Measurements from ENCODE around the gene RNASE1. TPM values are rescaled to one million over a fixed set of nuclear protein-coding genes. Genes with fewer than 3 reads are reported as not detected.
A peak's percentile ranks its signal among the peaks of the same experiment; 100 is the strongest.

The RNASE1 gene
- total RNA-seq, 1 donor from 2014 or later, result 8.6 TPM

DNA sequence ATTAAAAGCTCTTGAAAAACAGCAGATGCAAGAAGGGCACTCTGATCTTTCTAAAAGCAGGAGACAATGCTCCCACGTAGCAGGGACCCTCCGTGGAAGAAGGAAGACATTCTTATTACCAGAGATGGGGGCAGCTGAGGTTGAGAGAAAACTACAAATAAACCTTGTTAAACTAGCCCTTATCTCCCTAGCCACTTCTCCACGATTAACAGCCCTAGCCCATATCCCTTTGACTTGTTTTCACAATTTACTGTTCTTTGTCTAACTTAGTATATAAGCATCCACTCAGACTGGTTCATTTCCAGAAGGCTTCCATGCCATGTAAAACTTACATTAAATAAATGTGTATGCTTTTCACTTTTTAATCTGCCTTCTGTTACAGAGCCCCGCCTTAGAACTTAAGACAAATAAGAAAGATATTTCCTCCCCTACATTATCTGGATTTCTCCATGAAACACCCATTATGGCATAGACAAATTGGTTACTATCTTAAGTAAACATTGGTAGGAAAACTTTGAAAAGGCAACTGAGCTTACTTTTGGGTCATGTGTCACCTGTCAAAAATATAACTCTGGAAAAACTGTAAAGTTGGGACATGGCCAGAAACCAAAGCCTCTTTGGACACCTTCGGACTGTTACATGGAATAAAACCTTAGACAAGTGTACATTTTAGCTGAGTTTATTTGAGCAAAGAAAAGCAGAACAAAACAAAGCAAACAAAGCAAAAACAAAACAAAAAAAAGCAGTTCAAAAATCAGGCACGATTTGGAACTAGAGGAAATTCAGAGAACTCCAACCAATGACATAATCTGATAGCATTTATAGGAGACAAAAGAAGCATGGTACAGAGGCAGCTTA lies 4.9 kb upstream of the RNASE1 start:
- no peak for ATAC-seq

DNA sequence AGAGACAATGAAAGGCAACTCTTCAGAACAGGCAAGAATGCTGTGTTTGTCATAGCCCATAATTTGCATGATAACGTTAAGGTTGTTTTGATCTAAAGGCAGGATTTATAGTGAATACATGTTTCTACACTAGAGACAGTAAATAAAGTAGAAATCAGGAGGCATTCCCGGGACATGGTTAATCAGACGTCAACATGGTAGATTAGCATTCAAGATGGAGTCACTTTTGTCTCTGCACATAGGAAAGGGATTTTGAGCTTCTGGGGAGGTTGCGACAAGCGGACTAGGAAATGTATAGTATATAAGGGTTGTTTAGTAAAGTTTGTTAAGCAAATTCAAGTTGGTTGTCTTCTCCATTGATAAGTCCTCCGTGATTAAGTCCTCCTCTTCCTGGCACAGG lies 2.8 kb upstream of the RNASE1 start:
- ATAC-seq, result no peak

DNA sequence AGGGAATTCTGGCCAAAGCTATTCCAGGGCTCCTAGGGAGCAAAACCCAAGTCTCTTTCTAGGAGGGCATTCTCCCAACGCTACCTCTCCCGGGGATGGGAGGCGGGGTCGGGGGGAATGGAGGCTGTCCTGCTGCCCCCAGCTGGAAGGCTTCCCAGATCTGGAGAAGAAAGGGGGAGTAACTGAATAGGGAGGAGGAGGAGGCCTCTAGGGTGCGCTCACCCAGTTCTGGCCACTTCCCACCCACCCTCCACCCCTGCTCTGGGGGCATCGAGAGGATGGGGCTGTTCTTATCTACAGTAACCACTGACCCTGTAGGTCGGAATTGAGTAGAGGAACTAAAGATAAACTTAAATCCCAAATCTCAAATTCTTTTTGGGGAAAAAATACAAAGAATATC lies 579 bp upstream of the RNASE1 start:
- ATAC-seq, result no peak

DNA sequence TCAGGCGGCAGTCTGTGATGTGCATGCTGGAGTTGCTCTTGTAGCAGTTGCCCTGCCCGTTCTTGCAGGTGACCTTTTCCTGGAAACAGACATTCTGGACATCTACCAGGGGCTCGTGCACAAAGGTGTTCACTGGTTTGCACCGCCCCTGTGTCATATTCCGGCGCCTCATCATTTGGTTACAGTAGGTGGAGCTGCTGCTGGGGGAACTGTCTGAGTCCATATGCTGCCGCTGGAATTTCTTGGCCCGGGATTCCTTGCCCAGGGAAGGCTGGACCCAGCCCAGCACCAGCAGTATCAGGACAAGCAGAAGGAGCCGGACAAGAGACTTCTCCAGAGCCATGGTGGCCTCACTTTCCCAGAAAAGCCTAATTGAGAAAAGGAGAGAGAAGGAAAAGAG lies 918 bp downstream of the RNASE1 start:
- no peak for ATAC-seq

DNA sequence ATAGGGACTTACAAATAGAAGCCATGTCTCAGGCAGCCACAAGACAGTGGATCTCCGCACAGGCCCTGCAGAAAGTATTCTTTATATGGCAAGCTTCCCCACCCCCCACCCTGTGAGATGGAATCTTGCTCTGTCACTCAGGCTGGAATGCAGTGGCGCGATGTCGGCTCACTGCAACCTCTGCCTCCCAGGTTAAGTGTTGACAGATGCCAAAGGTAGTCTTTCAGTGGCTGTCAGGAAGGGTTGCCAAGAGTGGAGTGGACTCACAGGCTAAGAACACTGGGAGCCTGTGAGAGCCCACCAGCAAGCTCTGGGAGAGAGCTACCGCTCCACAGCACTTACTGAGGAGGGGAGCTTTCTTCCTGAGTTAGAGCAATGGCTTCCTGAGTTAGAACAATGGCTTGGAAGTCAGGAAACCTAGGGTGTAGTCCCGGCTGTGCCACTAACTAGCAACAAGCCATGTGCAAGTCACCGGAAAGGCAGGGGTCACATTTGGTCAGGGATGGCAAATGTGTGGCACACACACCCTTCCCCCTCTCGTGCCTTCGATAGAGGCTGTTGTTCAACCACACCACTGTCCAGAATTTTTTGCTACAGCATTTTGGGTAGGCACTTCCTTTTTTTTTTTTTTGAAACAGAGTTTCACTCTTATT lies 2.6 kb downstream of the RNASE1 start:
- ATAC-seq, result peak; percentile 44

DNA sequence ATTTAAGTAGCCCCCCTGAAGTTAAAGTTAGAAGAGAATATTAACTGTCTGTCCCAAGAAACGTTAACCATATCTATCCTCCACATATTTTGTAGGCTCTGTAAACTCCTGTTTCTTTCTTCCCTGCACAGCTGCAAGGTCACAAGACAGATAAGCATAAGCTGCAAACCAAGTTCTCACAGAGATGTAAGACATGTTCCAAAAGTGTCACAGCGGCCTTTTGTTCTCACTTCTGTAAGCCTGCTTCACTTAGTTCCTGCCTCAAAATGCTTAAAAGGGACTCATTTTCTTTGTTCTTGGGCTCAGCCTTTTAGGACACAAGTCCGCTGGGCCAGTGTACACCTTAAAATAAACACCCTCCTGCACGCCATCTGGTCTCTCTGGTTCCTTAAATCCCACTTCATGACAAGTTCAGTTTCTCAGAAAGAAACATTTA lies 3.2 kb downstream of the RNASE1 start:
- no peak for ATAC-seq

DNA sequence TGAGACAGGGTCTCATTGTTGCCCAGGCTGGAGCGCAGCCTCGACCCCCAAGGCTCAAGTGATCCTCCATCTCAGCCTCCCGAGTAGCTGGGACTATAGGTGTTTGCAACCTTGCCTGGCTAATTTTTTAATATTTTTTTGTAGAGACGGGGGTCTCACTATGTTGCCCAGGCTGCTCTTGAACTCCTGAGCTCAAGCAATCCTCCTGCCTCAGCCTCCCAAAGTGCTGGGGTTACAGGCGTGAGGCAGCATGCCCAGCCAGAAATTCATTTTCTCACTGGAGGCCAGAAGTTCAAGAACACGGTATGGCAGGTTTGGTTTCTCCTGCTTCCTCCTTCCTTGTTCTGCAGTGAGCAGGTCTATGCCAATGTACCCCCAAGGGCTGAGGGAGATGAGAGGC lies 3.7 kb downstream of the RNASE1 start:
- ATAC-seq, result no peak

DNA sequence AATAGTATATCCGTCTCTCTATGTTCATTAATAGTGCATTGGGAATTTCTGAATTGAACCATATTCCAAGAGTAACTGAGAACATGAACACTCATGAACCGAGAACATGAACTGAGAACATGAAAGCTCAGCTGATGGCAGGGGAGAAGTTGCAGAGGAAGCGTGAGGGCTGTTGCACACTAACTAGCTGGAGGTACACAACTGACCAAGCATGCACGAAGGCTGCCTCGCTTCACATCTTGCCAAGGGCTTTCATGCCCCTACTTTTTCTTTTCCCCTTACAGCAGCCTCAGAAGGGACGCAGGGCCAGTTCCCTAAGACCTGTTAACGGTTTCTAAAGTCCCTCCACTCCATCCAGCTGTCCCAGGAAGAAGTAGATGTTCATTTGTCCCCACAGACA lies 4.3 kb downstream of the RNASE1 start:
- no peak for ATAC-seq

DNA sequence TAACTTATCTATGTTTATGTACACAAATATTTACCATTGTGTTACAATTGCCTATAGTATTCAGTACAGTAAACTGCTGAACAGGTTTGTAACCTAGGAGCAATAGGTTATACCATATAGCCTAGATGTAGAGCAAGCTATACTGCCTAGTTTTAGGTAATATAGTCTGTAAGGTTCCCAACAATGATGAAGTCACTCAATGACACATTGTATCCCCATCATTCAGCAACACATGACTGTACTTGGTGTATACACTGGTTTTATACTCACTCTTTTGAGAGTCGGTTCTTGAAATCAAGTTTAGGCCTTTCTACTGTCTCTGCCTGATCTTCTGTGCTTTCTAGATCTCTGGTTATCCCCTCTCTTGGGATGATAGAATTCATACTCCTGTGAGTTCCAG lies 5.5 kb downstream of the RNASE1 start:
- no peak for ATAC-seq

DNA sequence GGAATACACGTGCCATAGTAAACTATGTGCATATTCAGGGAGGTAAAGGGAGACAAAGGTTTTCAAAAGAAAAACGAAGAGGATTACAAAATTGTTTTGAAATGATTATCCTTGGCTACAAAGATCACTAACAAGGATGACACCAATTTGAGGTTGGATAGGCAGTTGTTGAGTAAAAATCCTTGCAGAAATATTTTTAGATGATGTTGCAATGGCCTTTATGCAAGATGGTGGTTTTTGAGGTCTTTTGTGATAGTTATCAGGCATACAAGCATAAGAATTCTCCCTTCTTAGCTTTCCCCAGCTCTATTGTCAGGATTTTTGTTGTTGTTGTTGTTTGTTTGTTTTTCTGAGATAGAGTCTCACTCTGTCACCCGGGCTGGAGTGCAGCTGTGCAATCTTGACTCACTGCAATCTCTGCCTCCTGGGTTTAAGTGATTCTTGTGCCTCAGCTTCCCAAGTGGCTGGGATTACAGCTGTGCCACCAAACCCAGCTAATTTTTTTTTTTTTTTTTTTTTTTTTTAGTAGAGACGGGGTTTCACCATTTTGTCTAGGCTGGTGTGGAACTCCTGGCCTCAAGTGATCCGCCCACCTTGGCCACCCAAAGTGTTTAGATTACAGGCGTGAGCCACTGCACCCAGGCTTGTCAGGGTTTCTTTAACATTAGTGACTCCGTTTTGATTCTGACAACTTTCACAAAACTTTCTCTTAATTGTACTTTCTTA lies 7.8 kb downstream of the RNASE1 start:
- ATAC-seq, result no peak

DNA sequence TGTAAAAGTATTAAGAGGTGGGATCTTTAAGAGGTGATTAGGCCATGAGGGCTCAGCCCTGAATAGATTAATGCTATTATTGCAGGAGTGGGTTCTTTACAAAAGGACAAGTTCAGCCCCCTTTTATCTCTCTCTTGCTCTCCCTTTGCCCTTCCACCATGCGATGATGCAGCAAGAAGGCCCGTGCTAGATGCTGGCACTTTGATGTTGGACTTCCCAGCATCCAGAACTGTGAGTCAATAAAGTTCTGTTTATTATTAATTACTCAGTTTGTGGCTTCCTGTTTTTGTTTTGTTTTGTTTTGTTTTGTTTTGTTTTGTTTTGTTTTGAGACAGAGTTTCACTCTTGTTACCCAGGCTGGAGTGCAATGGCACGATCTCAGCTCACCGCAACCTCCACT lies 10.1 kb downstream of the RNASE1 start:
- no peak for ATAC-seq

DNA sequence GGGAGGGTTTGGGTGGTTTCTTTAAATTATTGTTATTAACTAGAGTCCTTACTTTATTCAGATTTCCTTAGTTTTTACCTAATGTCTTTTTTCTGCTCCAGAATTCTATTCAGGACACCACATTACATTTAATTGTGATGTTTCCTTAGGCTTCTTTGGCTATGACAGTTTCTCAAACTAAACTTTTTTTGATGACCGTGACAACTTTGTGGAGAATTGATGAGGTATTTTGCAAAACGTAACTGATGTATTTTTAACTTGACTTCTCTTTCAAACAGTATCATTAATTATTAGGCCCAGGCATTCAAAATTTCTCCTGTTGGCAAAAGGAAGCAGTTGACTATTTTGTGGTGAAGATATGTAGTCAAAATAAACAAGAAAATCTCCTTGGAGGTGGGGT lies 11.0 kb downstream of the RNASE1 start:
- ATAC-seq, result no peak

DNA sequence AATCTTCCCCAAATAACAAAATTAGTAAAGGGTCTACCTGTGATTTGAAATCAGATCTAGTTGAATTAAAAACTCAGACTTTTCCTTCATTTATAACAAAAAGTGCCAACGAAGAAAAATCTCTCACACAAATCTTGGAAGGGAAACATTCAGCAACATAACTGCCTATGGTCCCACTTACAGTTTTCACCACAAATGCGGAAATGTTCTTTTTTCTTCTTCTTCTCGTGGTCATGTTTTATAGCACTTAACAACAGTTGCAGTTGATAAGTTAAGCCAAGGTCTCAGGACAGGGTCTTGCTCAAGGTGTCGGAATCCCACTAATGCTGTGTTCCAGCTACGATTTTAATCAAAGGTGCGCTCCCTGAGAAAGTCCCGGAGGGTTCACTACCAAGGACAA lies 11.5 kb downstream of the RNASE1 start:
- no peak for ATAC-seq

DNA sequence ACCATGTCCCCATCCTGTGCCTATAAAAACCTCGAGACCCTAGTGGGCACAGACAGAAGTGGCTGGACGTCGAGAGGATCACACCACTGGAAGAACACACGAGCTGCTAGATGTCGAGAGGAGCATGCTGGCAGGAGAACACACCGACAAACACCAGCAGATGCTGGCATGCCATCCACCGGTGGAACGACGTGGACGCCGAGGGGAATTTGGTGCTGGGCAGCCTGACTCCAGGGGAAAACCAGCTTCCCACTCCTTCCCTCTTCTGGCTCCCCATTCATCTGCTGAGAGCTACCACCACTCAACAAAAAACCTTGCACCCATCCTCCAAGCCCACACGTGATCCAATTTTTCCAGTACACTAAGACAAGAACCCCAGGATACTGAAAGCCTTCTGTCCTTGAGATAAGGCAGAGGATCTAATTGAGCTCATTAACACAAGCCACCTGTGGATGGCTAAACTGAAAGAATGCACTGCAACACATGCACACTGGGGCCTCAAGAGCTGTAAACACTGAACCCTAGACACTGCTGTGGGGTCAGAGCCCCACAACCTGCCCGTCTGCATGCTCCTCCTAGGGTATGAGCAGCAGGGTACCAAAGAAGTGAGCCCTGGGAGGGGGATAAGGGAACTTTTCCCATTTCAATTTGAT lies 12.1 kb downstream of the RNASE1 start:
- ATAC-seq, result no peak

DNA sequence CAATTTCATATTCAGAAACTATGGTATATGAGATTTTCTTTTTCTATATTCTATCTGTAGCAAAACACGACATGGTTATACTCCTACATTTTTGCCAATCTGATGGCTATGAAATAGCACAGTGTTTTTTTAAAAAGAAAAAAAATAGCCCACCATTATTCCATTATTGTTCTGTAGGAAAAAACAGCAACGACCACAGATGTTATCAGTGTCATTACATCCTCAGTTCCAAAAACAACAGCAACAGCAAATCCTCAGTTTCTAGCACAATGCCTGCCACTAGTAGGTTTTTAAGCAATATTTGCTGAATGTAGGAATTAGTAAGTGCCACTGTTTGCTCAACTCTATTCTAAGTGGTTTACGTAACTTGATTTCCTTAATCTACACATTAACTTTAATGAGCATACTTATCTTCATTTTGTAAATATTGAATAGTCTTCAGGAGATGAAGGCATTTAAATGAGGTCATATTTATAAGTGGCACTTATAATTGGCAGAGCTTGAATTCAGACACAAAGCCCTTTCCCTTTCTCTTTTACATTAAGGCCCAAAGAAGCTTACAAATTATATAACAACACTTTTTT lies 13.3 kb downstream of the RNASE1 start:
- ATAC-seq, result no peak

DNA sequence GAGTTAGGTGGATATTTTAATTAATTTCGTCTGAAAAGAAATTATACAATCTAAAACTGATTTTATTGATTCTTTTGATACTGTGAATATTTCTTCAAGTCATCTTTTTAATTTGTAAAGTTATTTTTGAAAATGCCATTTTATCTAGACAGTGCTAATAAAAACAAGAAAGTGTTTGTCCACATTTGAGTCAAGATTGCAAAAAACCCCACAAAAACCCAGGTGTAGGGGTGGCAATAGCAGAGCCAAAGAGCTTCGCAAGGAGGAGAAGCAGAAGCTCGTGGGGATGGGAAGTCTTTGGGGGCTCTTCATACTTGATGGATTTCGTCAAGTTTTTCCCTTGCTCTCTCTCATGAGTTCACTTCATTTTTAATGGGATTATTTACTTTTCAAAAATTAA lies 15.6 kb downstream of the RNASE1 start:
- ATAC-seq, result no peak

DNA sequence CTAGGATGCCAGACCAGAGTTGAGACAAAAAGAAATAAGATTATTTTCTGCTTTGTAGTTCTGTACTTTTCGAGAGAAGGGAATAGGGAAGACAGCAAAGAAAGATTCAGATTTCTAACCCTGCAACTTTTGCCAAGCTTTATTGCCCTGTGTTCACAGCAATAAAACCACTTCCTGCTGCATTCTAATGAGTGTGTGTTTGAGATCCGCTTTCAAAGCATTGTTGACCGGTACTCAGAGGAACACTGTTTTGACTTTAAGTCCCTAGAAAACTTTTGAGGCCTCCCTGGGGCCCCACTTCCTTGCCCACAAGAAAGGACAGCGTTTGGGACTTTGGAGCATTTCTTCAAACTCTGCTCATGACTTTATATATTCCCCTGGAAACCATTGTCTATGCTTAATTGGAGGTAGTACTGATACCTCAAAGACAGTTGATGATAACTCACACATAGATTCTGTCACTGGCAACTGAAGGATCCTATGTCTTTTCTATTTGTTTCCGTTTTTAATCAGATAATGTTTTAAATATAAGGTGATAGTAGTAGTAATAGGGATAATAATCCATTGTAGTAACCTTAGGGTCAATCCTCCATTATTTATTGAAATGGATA lies 20.3 kb downstream of the RNASE1 start:
- ATAC-seq, result no peak

DNA sequence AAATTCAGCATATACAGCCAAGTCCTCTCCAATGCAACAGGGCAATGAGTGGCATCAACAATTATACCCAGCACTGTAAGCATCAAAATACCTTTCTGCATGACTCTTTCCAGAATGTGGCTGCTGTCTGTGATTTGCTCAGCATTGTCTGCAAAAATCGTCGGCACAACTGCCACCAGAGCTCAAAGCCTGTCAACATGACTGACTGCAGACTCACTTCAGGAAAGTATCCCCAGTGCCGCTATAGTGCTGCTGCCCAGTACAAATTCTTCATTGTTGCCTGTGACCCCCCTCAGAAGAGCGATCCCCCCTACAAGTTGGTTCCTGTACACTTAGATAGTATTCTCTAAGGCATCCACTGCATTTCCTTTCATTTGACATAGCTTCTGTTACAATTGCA lies 20.8 kb downstream of the RNASE1 start:
- no peak for ATAC-seq

DNA sequence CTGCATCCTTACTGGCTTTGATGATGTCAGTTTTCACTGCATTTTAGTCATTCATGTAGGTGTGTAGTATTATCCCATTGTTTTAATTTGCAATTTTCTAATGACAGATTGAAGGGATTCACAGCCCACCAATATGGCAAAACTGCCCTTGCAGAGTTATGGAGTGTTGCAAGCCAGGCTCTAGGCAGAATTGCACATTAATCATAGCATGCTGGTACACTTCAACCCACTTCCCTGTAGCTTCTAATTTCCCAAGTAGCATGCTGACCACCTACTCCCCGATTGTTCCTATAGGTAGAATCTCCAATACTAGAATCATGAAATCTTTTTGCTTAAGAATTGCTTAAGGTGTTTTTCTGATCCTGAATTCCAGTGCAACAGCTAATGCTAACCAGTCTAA lies 26.7 kb downstream of the RNASE1 start:
- ATAC-seq, result no peak

DNA sequence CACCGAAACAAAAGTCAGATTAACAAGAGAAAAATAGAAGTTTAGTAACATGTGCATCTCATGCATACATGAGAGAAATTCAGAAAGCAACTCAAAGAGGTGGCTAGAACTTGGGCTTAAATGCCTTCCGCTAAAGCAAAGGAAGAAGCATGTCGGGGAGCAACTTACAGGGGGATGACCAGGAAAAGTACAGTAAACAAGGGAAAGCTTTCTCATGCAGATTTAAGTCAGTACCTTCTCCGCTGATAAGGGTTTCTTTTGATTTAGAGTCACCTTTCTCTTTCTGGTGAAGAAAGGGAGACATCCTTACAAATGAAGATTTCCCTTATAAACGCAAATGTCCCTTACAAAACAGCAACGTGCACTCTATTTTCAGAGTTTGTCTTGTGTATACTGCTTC lies 27.6 kb downstream of the RNASE1 start:
- ATAC-seq, result no peak

DNA sequence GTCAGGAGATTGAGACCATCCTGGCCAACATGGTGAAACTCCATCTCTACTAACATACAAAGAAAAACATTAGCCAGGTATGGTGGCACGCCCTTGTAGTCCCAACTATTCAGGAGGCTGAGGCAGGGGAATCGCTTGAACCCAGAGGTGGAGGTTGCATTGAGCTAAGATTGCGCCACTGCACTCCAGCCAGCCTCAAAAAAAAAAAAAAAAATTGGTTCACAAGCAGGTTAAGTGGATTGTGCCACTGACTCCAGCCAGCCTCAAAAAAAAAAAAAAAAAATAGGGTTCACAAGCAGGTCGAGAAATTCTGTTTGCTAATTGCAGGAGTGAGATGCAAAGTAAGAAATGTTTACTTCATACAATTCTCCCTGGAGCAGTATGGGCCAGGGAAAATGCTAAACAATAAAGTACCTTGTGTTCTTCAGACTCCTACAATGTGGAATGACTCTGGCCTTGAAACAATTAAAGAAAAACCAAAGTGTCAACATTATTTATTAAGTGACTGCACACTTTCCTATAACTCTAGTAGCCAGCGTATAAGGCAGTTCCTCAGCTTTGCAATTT lies 28.3 kb downstream of the RNASE1 start:
- no peak for ATAC-seq

DNA sequence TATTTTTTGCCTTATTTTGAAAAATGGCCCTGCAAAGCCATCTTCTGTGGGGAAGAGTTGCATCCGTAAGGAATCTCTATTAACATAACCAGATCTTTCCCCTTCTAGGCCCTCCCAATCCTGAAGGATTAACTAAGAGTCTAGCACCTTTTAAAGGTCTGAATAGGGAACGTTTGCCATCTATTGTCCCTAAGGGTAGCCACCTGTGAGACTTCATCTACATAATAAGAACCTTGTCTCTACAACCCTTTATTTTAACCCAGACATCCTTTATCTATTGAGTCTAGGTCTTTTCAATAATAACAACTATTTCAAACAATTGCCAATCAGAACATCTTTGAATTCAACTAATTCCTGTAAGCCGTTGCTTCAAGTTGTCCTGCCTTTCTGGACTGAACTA lies 30.0 kb downstream of the RNASE1 start:
- ATAC-seq, result no peak
